ENCODE results near the gene SLC12A5. TPM values are rescaled to one million over a fixed set of nuclear protein-coding genes. Genes with fewer than 3 reads are reported as not detected.

Gene SLC12A5
- total and polyA plus RNA-seq, 9 of the 15 experiments (the other 6 are each of a cell fraction or from before 2014, with no cell fraction given): 0.36 to 7.5 (median 2.1) TPM

- Histone ChIP-seq H2AFZ (ENCODE audit: low read depth, low read length) (no peak overlapping the region), H3K9ac (ENCODE audit: insufficient read depth in 1 of 2, low read depth in 2 of 2, low read length in 2 of 2) (no peak overlapping the region), H3K36me3 (ENCODE audit: control insufficient read depth, insufficient read depth, low read length) (peaks cover 66% of the 10 kb centered on the region), H3K4me2 (ENCODE audit: insufficient read depth, low read length) (no peak overlapping the region), H3K4me3 (no peak overlapping the region), H4K20me1 (replicated peaks; ENCODE audit: control insufficient read depth, insufficient read depth, low read length) (0 out of 2 replicates have a peak, but pooled peaks cover 1% of the 10 kb centered on the region), H3K9me1 (ENCODE audit: control insufficient read depth, insufficient read depth, low read length) (no peaks in the 10 kb centered on the region), H3K4me1 (replicated peaks in 1 of 2; ENCODE audit: control insufficient read depth in 2 of 2, insufficient read depth in 2 of 2, low read length in 2 of 2) (peaks cover 0 to 14% of the 10 kb centered on the region in 2 experiments; a peak in 2 of 5 replicates), H3K9me3 (replicated peaks; ENCODE audit: control insufficient read depth, insufficient read depth, low read depth, low read length) (no peaks in the 10 kb centered on the region), H3K27ac (ENCODE audit: extremely low read depth, low read depth, low read length) (no peak overlapping the region), H3K27me3 (ENCODE audit: control insufficient read depth in 2 of 2, insufficient read depth in 2 of 2, low read length in 2 of 2) (no peaks in the 10 kb centered on the region), H3K79me2 (ENCODE audit: control insufficient read depth, insufficient read depth, low read length) (no peaks in the 10 kb centered on the region)
- 75% methylated on average over 4 of the region's 4 CpGs for WGBS (ENCODE audit: insufficient coverage, low coverage, missing lambda C conversion rate)
- no TSS peak for BruUV-seq (replicated peaks)
- POLR2A ChIA-PET: interaction anchor here (0.6 kb wide), 1 partner anchor 115 kb away, joined by 3 read pairs; no protein-coding TSS in a partner anchor
- DNase-seq (ENCODE audit: extremely low read depth in 1 of 4, low spot score in 3 of 4): no peak
- intact Hi-C loops (cut with micrococcal nuclease) (no loop called here), in situ Hi-C loops (cut with MboI) (no loop called here)
- no peak for FAIRE-seq
- ATAC-seq: no peak
- CTCF ChIA-PET (ENCODE audit: low intra/inter-chr PET ratio): no interaction called here
- no peak for TF ChIP-seq NELFE (IDR thresholded peaks at IDR 0.05; ENCODE audit: insufficient read depth, insufficient read length)
- TF ChIP-seq, protein P1, sequence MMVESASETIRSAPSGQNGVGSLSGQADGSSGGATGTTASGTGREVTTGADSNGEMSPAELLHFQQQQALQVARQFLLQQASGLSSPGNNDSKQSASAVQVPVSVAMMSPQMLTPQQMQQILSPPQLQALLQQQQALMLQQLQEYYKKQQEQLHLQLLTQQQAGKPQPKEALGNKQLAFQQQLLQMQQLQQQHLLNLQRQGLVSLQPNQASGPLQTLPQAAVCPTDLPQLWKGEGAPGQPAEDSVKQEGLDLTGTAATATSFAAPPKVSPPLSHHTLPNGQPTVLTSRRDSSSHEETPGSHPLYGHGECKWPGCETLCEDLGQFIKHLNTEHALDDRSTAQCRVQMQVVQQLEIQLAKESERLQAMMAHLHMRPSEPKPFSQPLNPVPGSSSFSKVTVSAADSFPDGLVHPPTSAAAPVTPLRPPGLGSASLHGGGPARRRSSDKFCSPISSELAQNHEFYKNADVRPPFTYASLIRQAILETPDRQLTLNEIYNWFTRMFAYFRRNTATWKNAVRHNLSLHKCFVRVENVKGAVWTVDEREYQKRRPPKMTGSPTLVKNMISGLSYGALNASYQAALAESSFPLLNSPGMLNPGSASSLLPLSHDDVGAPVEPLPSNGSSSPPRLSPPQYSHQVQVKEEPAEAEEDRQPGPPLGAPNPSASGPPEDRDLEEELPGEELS (CRISPR knock-in tag; IDR thresholded peaks at IDR 0.05; ENCODE audit: borderline replicate concordance): no peak
- no peak for TF ChIP-seq HEY1 (CRISPR knock-in tag; IDR thresholded peaks at IDR 0.05; ENCODE audit: borderline replicate concordance)
- no peak for TF ChIP-seq MEIS2 (IDR thresholded peaks at IDR 0.05; ENCODE audit: partially characterized antibody)
- TF ChIP-seq CREB1 (IDR thresholded peaks at IDR 0.05): no peak
- no peak for TF ChIP-seq CREB1 (CRISPR knock-in tag; IDR thresholded peaks at IDR 0.05)
- TF ChIP-seq ATF6 (CRISPR knock-in tag; IDR thresholded peaks at IDR 0.05): no peak
- TF ChIP-seq ZBTB11 (CRISPR knock-in tag; IDR thresholded peaks at IDR 0.05): no peak
- no peak for TF ChIP-seq MEF2D (tag; conservative IDR thresholded peaks at IDR 0.05; ENCODE audit: low read depth)
- no peak for TF ChIP-seq EWSR1 (IDR thresholded peaks at IDR 0.05; ENCODE audit: borderline replicate concordance, low read depth, partially characterized antibody)
- TF ChIP-seq, protein P2, sequence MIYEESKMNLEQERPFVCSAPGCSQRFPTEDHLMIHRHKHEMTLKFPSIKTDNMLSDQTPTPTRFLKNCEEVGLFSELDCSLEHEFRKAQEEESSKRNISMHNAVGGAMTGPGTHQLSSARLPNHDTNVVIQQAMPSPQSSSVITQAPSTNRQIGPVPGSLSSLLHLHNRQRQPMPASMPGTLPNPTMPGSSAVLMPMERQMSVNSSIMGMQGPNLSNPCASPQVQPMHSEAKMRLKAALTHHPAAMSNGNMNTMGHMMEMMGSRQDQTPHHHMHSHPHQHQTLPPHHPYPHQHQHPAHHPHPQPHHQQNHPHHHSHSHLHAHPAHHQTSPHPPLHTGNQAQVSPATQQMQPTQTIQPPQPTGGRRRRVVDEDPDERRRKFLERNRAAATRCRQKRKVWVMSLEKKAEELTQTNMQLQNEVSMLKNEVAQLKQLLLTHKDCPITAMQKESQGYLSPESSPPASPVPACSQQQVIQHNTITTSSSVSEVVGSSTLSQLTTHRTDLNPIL (CRISPR knock-in tag; IDR thresholded peaks at IDR 0.05): no peak
These were observed 33.1 kb downstream of the SLC12A5 start for GRCh38 chr20:46062151-46062550.

Data from K562 (cell line).